Measurements from ENCODE around the gene VWA1. TPM values are rescaled to one million over a fixed set of nuclear protein-coding genes. Genes with fewer than 3 reads are reported as not detected.
A peak's percentile ranks its signal among the peaks of the same experiment; 100 is the strongest.

Gene VWA1
- 17.1 TPM for total RNA-seq
- long read RNA-seq, full-length matches to known transcripts = 89 of 104 reads
- long read RNA-seq, partial matches to known transcripts = 12 of 104 reads
- long read RNA-seq, other reads (novel, unspliced or antisense) = 3 of 104 reads

- ATAC-seq (ENCODE audit: poor library complexity) (peak; percentile 70), DNase-seq (peak; percentile 82)
- intact Hi-C loops (cut with DNase I) = no loop called here
Observed at GRCh38 chr1:1435106-1435903, at the start of gene VWA1. VWA1 (plus strand) TSS chr1:1435690; CDS start chr1:1435749, 59 bp downstream.

- no peak for DNase-seq
- intact Hi-C loops (cut with DNase I) = no loop called here
- ATAC-seq (ENCODE audit: poor library complexity) = no peak
Observed at GRCh38 chr1:1385931-1386330, 49.6 kb upstream of the VWA1 start.

GRCh38 chr1:1387098-1388077 lies 48.1 kb upstream of the VWA1 start:
- DNase-seq = no peak
- intact Hi-C loops (cut with DNase I) = no loop called here

GRCh38 chr1:1388078-1388472 lies 47.4 kb upstream of the VWA1 start:
- no peak for DNase-seq
- ATAC-seq (ENCODE audit: poor library complexity) = no peak
- intact Hi-C loops (cut with DNase I) = no loop called here

More at GRCh38 chr1:1387098-1388077, 48.1 kb upstream of the VWA1 start:
- ATAC-seq (ENCODE audit: poor library complexity) = no peak

- peak; percentile 21 for DNase-seq
- intact Hi-C loops (cut with DNase I) = no loop called here
Observed at GRCh38 chr1:1390675-1391074, 44.8 kb upstream of the VWA1 start.

GRCh38 chr1:1391225-1391624 lies 44.3 kb upstream of the VWA1 start:
- DNase-seq = peak; percentile 24
- ATAC-seq (ENCODE audit: poor library complexity) = no peak
- intact Hi-C loops (cut with DNase I) = no loop called here

More at GRCh38 chr1:1390675-1391074, 44.8 kb upstream of the VWA1 start:
- no peak for ATAC-seq (ENCODE audit: poor library complexity)

- ATAC-seq (ENCODE audit: poor library complexity) = no peak
Observed at GRCh38 chr1:1393014-1393413, 42.5 kb upstream of the VWA1 start.

GRCh38 chr1:1393428-1393827 lies 42.1 kb upstream of the VWA1 start:
- DNase-seq (no peak), ATAC-seq (ENCODE audit: poor library complexity) (no peak)
- intact Hi-C loops (cut with DNase I) = no loop called here

More at GRCh38 chr1:1393014-1393413, 42.5 kb upstream of the VWA1 start:
- intact Hi-C loops (cut with DNase I) = no loop called here
- DNase-seq = no peak

GRCh38 chr1:1394116-1394515 lies 41.4 kb upstream of the VWA1 start:
- intact Hi-C loops (cut with DNase I) = no loop called here
- no peak for ATAC-seq (ENCODE audit: poor library complexity)
- DNase-seq = no peak

- DNase-seq (no peak), ATAC-seq (ENCODE audit: poor library complexity) (no peak)
- intact Hi-C loops (cut with DNase I) = no loop called here
Observed at GRCh38 chr1:1395166-1395565, 40.3 kb upstream of the VWA1 start.

GRCh38 chr1:1397839-1398523 lies 37.5 kb upstream of the VWA1 start:
- intact Hi-C loops (cut with DNase I) = no loop called here
- no peak for ATAC-seq (ENCODE audit: poor library complexity)

GRCh38 chr1:1398677-1399186 lies 36.8 kb upstream of the VWA1 start:
- intact Hi-C loops (cut with DNase I) = no loop called here
- ATAC-seq (ENCODE audit: poor library complexity) = peak; percentile 0
- DNase-seq = no peak

More at GRCh38 chr1:1397839-1398523, 37.5 kb upstream of the VWA1 start:
- no peak for DNase-seq

- ATAC-seq (ENCODE audit: poor library complexity) (peak; percentile 97), DNase-seq (peak; percentile 99)
- intact Hi-C loops (cut with DNase I) = no loop called here
Observed at GRCh38 chr1:1399187-1399871, 36.2 kb upstream of the VWA1 start, which contains the start of gene CCNL2. CCNL2 (minus strand) TSS chr1:1399335; CDS start chr1:1399306, 29 bp downstream.

- ATAC-seq (ENCODE audit: poor library complexity) = peak; percentile 1
- no peak for DNase-seq
Observed at GRCh38 chr1:1399872-1400575, 35.5 kb upstream of the VWA1 start.

GRCh38 chr1:1400576-1401456 lies 34.7 kb upstream of the VWA1 start:
- DNase-seq (no peak), ATAC-seq (ENCODE audit: poor library complexity) (no peak)
- intact Hi-C loops (cut with DNase I) = no loop called here

More at GRCh38 chr1:1399872-1400575, 35.5 kb upstream of the VWA1 start:
- intact Hi-C loops (cut with DNase I) = no loop called here

- no peak for DNase-seq
- no peak for ATAC-seq (ENCODE audit: poor library complexity)
- intact Hi-C loops (cut with DNase I) = no loop called here
Observed at GRCh38 chr1:1401457-1402010, 34.0 kb upstream of the VWA1 start.
